NCI-H146 treated with DMSO at 0.1 percent for 48 hours (cell line): ENCODE measurements around the gene SLC35F4.
"Not testable (repeated sequence)": the region's sequence is repeated elsewhere in the genome, so short reads cannot be mapped to it uniquely, and the experiment has no call there.

Experiments used
- DNase-seq: peaks from one replicate; lab custom pipeline; 2025; ENCODE audit not compliant: unreplicated experiment; lab: John Stamatoyannopoulos, UW

Gene SLC35F4

GRCh38 chr14:57865403-57866198 lies at the start of gene SLC35F4:
Gene SLC35F4, minus strand, starts transcription at chr14:57866092.
- DNase-seq: no peak

GRCh38 chr14:57909626-57910025 lies 43.7 kb upstream of the SLC35F4 start:
- DNase-seq: no peak

GRCh38 chr14:57903954-57904353 lies 38.1 kb upstream of the SLC35F4 start:
- DNase-seq: no peak

GRCh38 chr14:57898837-57899572 lies 33.1 kb upstream of the SLC35F4 start:
- no peak for DNase-seq

- no peak for DNase-seq
Measured at GRCh38 chr14:57897144-57897748, 31.4 kb upstream of the SLC35F4 start.

GRCh38 chr14:57889245-57889644 lies 23.4 kb upstream of the SLC35F4 start:
- no peak for DNase-seq

GRCh38 chr14:57884175-57884574 lies 18.3 kb upstream of the SLC35F4 start:
- DNase-seq: no peak

GRCh38 chr14:57883061-57883460 lies 17.2 kb upstream of the SLC35F4 start:
- DNase-seq: no peak

- DNase-seq: no peak
Measured at GRCh38 chr14:57879516-57879915, 13.6 kb upstream of the SLC35F4 start.

GRCh38 chr14:57875985-57876384 lies 10.1 kb upstream of the SLC35F4 start:
- DNase-seq: no peak

GRCh38 chr14:57875296-57875695 lies 9.4 kb upstream of the SLC35F4 start:
- DNase-seq: no peak

- no peak for DNase-seq
Measured at GRCh38 chr14:57871459-57872080, 5.7 kb upstream of the SLC35F4 start.

GRCh38 chr14:57870686-57871457 lies 5.0 kb upstream of the SLC35F4 start:
- no peak for DNase-seq

GRCh38 chr14:57869617-57870016 lies 3.7 kb upstream of the SLC35F4 start:
- no peak for DNase-seq

- no peak for DNase-seq
Measured at GRCh38 chr14:57866199-57866705, 360 bp upstream of the SLC35F4 start.

- DNase-seq: no peak
Measured at GRCh38 chr14:57865066-57865402, 858 bp downstream of the SLC35F4 start.

GRCh38 chr14:57864659-57865058 lies 1.2 kb downstream of the SLC35F4 start:
- DNase-seq: no peak

GRCh38 chr14:57863471-57863870 lies 2.4 kb downstream of the SLC35F4 start:
- DNase-seq: no peak

GRCh38 chr14:57855666-57856065 lies 10.2 kb downstream of the SLC35F4 start:
- DNase-seq: not testable (repeated sequence)

- no peak for DNase-seq
Measured at GRCh38 chr14:57854571-57854970, 11.3 kb downstream of the SLC35F4 start.

GRCh38 chr14:57851354-57851753 lies 14.5 kb downstream of the SLC35F4 start:
- DNase-seq: no peak
